Measurements from ENCODE around the gene FAM53B. TPM values are rescaled to one million over a fixed set of nuclear protein-coding genes. Genes with fewer than 3 reads are reported as not detected.
A peak's percentile ranks its signal among the peaks of the same experiment; 100 is the strongest.

Gene FAM53B
- total and polyA plus RNA-seq, 8 donors, result 5.7 to 46.9 (median 11.4) TPM

- no peak overlapping the region for H3K4me3 ChIP-seq
- no peaks in the 10 kb centered on the region for H3K9me3 ChIP-seq
- DNase-seq, result peak in 1 of 2 donors; percentile 55
- TF ChIP-seq EP300 (IDR thresholded peaks at IDR 0.05) (no peak), POLR2A (IDR thresholded peaks at IDR 0.05) (no peak), POLR2AphosphoS5 (IDR thresholded peaks at IDR 0.05) (peak in 1 of 3 donors; percentile 65)
- TF ChIP-seq, protein P1, sequence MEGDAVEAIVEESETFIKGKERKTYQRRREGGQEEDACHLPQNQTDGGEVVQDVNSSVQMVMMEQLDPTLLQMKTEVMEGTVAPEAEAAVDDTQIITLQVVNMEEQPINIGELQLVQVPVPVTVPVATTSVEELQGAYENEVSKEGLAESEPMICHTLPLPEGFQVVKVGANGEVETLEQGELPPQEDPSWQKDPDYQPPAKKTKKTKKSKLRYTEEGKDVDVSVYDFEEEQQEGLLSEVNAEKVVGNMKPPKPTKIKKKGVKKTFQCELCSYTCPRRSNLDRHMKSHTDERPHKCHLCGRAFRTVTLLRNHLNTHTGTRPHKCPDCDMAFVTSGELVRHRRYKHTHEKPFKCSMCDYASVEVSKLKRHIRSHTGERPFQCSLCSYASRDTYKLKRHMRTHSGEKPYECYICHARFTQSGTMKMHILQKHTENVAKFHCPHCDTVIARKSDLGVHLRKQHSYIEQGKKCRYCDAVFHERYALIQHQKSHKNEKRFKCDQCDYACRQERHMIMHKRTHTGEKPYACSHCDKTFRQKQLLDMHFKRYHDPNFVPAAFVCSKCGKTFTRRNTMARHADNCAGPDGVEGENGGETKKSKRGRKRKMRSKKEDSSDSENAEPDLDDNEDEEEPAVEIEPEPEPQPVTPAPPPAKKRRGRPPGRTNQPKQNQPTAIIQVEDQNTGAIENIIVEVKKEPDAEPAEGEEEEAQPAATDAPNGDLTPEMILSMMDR (IDR thresholded peaks at IDR 0.05), result no peak
- peaks cover 6 to 30% (median 26%) of the 10 kb centered on the region in 4 donors for H3K36me3 ChIP-seq
- H3K4me1 ChIP-seq, result peaks cover 24 to 52% (median 31%) of the 10 kb centered on the region in 4 donors
- no peaks in the 10 kb centered on the region for H3K27me3 ChIP-seq
- H3K27ac ChIP-seq, result peak overlapping the region in 4 of 5 donors; percentile 50 to 66 (median 54)
- intact Hi-C loops (cut with DNase I; ENCODE audit: low total_unique reads), result no loop called here
- 28 to 56% (median 48%) methylated on average over 6 to 12 of the region's 12 CpGs for WGBS, 5 donors
Observed at GRCh38 chr10:124660404-124661125, 83.6 kb downstream of the FAM53B start.

DNA sequence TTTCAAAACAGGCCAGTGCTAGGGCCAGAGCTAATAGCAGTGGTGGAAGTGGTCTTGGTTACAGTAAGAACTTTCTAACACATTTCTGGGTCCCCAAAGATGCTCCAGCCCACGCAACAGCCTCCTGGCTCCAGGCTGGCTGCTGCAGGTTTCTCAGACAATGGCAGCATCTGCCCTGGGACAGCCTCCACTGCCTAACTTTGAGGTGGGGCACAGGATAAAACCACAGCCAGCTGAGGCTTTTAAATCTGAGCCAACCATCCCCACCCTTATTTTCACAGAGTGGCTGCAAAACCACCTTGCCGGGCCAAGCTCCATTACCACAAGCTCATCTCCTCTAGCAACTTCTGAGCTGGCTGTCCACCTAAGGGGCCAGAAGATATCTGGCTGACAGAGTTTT lies 84.8 kb downstream of the FAM53B start:
- Histone ChIP-seq H3K36me3 (peaks cover 6 to 28% (median 17%) of the 10 kb centered on the region in 4 donors), H3K4me1 (peaks cover 24 to 58% (median 33%) of the 10 kb centered on the region in 4 donors), H3K27me3 (no peaks in the 10 kb centered on the region), H3K4me3 (no peak overlapping the region), H3K27ac (peak overlapping the region in 3 of 5 donors; percentile 13 to 44 (median 31)), H3K9me3 (no peaks in the 10 kb centered on the region)
- intact Hi-C loops (cut with DNase I; ENCODE audit: low total_unique reads), result no loop called here
- DNase-seq, result no peak
- TF ChIP-seq EP300 (IDR thresholded peaks at IDR 0.05) (no peak), POLR2AphosphoS5 (IDR thresholded peaks at IDR 0.05) (no peak), POLR2A (IDR thresholded peaks at IDR 0.05) (no peak)
- WGBS, 5 donors, result 29 to 62% (median 52%) methylated on average over 2 of the region's 2 CpGs

DNA sequence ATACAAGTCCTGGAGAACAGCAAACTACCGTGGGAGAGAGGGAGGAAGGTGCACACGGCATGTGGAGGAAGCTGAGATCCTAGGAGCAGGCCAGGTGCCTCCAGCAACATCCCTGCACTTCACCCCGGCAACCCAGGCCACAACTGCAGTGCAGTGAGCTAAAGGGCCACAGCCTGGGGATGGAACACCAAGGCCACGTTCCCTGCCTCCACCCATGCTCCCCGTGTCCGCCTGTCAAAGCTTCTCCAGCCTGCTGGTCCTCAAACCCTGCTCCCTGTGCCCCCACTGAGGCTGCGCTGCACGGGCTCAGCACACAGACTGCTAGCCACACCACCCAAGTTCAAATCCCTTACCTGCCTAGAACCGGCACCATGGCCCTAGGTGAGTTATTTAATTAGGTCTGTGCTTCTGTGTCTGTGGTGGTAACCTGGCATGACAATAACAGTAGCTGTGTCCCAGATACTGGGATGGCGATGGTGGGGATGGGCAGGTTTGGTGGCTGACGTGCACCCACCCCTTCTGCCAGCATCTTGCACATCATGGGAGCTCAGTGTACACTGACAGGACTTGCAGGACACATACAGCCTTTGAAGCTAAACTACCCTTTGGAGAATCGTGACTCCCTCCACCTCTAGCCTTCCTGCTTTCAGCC lies 85.5 kb downstream of the FAM53B start:
- H3K27me3 ChIP-seq, result no peaks in the 10 kb centered on the region
- H3K9me3 ChIP-seq, result no peaks in the 10 kb centered on the region
- DNase-seq, result no peak
- TF ChIP-seq POLR2AphosphoS5 (IDR thresholded peaks at IDR 0.05), result no peak
- TF ChIP-seq, protein P1 (IDR thresholded peaks at IDR 0.05), result no peak
- no peak for TF ChIP-seq EP300 (IDR thresholded peaks at IDR 0.05)
- TF ChIP-seq POLR2A (IDR thresholded peaks at IDR 0.05), result no peak
- intact Hi-C loops (cut with DNase I; ENCODE audit: low total_unique reads), result no loop called here
- H3K27ac ChIP-seq, result peak overlapping the region in 4 of 5 donors; percentile 0 to 44 (median 12)
- H3K4me3 ChIP-seq, result no peak overlapping the region
- 90 to 95% (median 94%) methylated on average over 12 of the region's 12 CpGs for WGBS, 5 donors
- H3K36me3 ChIP-seq, result peaks cover 6 to 21% (median 12%) of the 10 kb centered on the region in 4 donors
- H3K4me1 ChIP-seq, result peaks cover 24 to 65% (median 35%) of the 10 kb centered on the region in 4 donors

DNA sequence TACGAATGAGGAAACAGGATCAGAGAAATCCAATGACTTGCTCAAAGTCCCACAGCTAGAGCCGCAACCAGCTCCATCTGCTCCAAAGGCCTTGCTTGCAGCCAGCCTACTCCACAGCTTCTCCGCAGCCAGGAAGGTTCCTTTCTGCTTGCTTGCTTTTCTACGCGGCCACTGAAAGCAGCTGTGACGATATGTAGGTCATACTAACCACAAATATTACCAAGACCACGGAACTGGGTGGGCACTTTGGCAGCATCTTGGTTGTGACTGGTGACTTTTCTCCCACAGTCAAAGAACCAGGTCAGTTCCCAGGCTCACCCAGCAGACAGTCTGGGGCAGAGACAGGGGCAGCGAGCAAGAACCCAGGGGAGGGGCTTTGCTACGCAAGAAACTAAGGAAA lies 86.4 kb downstream of the FAM53B start:
- H3K27ac ChIP-seq, result peak overlapping the region; percentile 0 to 44 (median 13)

More for the DNA sequence above, 86.4 kb downstream of the FAM53B start:
- H3K4me1 ChIP-seq, result peaks cover 30 to 74% (median 44%) of the 10 kb centered on the region in 4 donors
- no peaks in the 10 kb centered on the region for H3K9me3 ChIP-seq
- TF ChIP-seq POLR2AphosphoS5 (IDR thresholded peaks at IDR 0.05) (no peak), POLR2A (IDR thresholded peaks at IDR 0.05) (no peak), EP300 (IDR thresholded peaks at IDR 0.05) (no peak)
- TF ChIP-seq, protein P1 (IDR thresholded peaks at IDR 0.05), result no peak
- WGBS, 5 donors, result 39 to 65% (median 53%) methylated on average over 9 of the region's 9 CpGs
- intact Hi-C loops (cut with DNase I; ENCODE audit: low total_unique reads), result no loop called here
- DNase-seq, result peak in 1 of 2 donors; percentile 59
- no peak overlapping the region for H3K4me3 ChIP-seq
- peaks cover 3 to 12% (median 7%) of the 10 kb centered on the region in 4 donors for H3K36me3 ChIP-seq
- no peaks in the 10 kb centered on the region for H3K27me3 ChIP-seq
